GM12864 (cell line): Measurements from ENCODE around the gene CCPG1.
"Not testable (repeated sequence)": the region's sequence is repeated elsewhere in the genome, so short reads cannot be mapped to it uniquely, and the experiment has no call there.

ENCODE experiments used
- DNase-seq: peaks from one replicate; pipeline ENCODE4 v3.0.0-alpha.2; 2011; ENCODE audit warnings: low read depth
- H3K4me3 ChIP-seq: 2 replicates; pipeline ENCODE4 v1.5.1; 2011; ENCODE audit warnings: mild to moderate bottlenecking, low read depth, low read length, control low read depth
- CTCF ChIP-seq: IDR thresholded peaks from 2 replicates; pipeline ENCODE4 v1.5.1; 2011; ENCODE audit warnings: low read depth, mild to moderate bottlenecking, moderate library complexity, low read length, control low read depth, inconsistent platforms; ENCODE audit errors: missing control alignments

Gene CCPG1

DNA sequence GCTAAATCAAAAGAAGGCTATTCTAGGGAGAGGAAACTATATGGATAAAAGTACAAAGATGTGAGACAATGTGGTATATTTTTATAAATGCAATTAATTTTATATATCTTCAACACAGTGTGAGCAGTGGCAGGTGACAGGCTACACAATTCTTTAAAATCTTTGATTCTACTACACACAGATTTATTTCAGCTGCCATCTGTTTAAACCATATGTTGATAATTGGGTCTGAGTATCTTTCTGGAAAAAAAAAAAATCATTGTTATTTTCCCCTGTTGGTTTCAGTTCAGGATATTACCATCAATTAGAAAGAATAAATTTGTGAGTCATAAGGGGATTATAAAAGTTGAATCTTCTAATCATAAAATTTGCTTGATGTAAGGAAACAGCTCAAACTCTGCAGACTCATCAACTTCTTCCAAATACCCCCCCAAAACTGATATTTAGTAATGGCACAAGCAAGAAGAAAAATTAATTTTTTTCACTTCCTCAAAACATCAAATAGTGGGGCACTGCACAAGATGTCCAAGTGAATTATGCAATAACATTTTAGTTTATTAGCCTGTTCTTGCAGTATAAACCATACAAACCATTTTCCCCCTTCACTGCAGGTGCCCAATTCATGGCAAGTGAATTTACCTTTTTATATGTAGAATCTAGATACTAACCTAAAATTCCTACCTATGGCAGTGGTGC lies 12.2 kb upstream of the CCPG1 start:
- TF ChIP-seq CTCF, result no peak
- no peak overlapping the region for H3K4me3 ChIP-seq
- no peak for DNase-seq

DNA sequence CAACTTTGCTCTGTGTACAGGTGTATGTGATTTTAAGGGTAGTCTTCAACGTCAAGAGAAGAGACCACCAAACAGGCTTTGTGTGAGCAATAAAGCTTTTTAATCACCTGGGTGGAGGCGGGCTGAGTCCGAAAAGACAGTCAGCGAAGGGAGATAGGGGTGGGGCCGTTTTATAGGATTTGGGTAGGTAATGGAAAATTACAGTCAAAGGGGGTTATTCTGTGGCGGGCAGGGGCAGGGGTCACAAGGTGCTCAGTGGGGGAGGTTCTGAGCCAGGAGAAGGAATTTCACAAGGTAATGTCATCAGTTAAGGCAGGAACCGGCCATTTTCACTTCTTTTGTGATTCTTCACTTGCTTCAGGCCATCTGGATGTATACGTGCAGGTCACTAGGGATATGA lies 9.5 kb upstream of the CCPG1 start:
- not testable (repeated sequence) for H3K4me3 ChIP-seq, DNase-seq

DNA sequence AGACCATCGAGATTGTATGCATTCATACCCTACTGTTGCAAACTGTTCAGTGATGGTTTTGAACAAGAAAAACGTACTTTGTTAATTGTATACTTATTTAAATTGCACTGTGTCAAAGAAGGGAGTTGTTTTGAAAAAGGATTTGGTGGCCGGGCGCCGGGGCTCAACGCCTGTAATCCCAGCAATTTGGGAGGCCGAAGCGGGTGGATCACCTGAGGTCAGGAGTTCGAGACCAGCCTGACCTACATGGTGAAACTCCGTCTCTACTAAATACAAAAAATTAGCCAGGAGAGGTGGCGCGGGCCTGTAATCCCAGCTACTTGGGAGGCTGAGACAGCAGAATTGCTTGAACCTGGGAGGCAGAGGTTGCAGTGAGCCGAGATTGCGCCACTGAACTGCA lies 817 bp upstream of the CCPG1 start:
- H3K4me3 ChIP-seq, result peak overlapping the region; percentile 79; the same call in 1 of the 2 replicates
- not testable (repeated sequence) for DNase-seq

DNA sequence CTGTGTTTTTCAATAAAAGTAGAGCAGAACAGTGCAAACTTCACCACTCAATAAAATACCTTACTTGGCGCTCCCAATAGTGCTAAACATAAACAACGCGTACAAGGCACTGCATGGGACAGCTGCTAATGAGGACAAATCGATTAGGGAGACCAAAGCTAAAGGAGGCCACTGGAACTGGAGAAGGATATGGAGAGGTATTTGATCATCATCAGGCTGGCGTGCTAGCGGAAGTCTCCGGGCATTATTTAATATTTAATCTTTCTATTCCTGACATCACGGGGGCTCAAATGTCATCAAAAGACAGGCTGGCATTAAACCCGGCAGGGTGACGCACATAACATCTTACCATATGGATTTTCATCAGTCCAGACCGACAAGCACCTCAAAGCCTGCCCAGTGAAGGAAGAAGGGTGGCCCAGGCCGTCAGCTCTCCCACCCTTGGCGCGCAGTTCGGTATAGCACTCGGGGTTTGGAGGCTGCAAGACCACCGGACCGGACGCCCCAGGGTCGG lies 604 bp downstream of the CCPG1 start:
- DNase-seq, result no peak
- TF ChIP-seq CTCF, result no peak
- peak overlapping the region; percentile 79 for H3K4me3 ChIP-seq

DNA sequence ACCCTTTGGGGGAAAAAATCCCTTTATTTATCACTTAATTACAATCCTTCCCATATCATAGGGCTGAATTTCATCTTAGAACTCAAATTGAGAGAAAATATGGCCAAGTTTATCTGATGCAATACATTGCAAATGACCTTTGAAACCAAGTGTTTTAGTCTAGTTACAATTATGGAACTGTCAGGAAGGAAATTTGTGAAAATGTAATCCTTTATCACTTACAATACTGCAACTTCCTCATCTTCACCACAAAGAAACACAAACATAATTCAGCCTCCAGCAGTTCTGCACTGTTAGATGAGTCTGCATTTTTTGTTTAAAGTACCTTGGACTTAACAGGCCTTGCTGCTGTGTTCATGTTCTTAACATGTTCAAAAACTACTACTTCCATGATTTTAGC lies 4.6 kb downstream of the CCPG1 start:
- DNase-seq, result peak; percentile 44
- H3K4me3 ChIP-seq, result no peak overlapping the region
- TF ChIP-seq CTCF, result no peak

DNA sequence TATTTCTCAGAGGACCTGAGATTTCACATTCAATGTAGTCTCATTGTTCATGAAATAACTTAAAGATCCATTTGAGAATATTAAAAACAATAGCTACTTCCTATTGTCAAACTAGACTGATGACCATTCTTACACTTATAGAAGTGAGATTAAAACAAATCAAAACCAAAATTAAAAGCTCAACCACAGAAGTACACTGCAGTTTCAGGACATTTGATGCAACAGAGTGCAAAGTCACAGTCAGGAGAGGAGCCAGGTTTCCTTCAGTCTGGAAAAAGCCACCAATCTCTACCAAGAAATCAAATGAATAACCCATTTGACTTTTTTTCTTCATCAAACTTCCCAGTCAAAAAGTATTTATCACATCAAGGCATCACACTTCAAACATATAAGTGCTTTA lies 5.5 kb downstream of the CCPG1 start:
- H3K4me3 ChIP-seq, result no peak overlapping the region; the same call in 1 of the 2 replicates
- no peak for DNase-seq

GRCh38 chr15:55401786-55402246 lies 6.3 kb downstream of the CCPG1 start:
- H3K4me3 ChIP-seq, result no peak overlapping the region
- TF ChIP-seq CTCF, result no peak
- no peak for DNase-seq

More for the DNA sequence above, 5.5 kb downstream of the CCPG1 start:
- TF ChIP-seq CTCF, result no peak

- not testable (repeated sequence) for H3K4me3 ChIP-seq, DNase-seq
Measured at GRCh38 chr15:55400050-55400449, 8.1 kb downstream of the CCPG1 start.
